Retinal pigment epithelial cell (primary cell): ENCODE data around the gene TMEM167A.

Source experiments
- DNase-seq: peaks from one replicate; pipeline ENCODE4 v3.0.0-alpha.2; 2010; ENCODE audit warnings: low read depth
- H3K4me3 ChIP-seq: 2 replicates; pipeline ENCODE4 v1.5.1; 2011; ENCODE audit warnings: mild to moderate bottlenecking, low read length, control low read depth, moderate library complexity
- CTCF ChIP-seq: conservative IDR thresholded peaks from 2 replicates; pipeline ENCODE4 v1.5.1; 2011; ENCODE audit warnings: low read depth, low read length, control low read depth, inconsistent platforms

Gene TMEM167A

GRCh38 chr5:83109380-83109779, 32.2 kb upstream of the TMEM167A start:
- DNase-seq: no peak
- no peak overlapping the region for H3K4me3 ChIP-seq
- TF ChIP-seq CTCF: no peak

- H3K4me3 ChIP-seq: no peak overlapping the region
- TF ChIP-seq CTCF: no peak
- DNase-seq: no peak
These were observed 30.7 kb upstream of the TMEM167A start for GRCh38 chr5:83107692-83108420.

GRCh38 chr5:83104021-83104420, 26.8 kb upstream of the TMEM167A start:
- no peak for TF ChIP-seq CTCF
- no peak for DNase-seq
- no peak overlapping the region for H3K4me3 ChIP-seq

GRCh38 chr5:83102364-83102980, 25.3 kb upstream of the TMEM167A start:
- no peak for DNase-seq
- H3K4me3 ChIP-seq: no peak overlapping the region
- TF ChIP-seq CTCF: no peak

GRCh38 chr5:83101514-83101913, 24.3 kb upstream of the TMEM167A start:
- no peak overlapping the region for H3K4me3 ChIP-seq
- TF ChIP-seq CTCF: no peak
- no peak for DNase-seq

- no peak for DNase-seq
- no peak overlapping the region for H3K4me3 ChIP-seq
- no peak for TF ChIP-seq CTCF
These were observed 22.3 kb upstream of the TMEM167A start for GRCh38 chr5:83099445-83099844.

- TF ChIP-seq CTCF: no peak
- DNase-seq: no peak
- no peak overlapping the region for H3K4me3 ChIP-seq
These were observed 21.8 kb upstream of the TMEM167A start for GRCh38 chr5:83099001-83099400.
